Prostate gland (tissue), 2 donors: Measurements from ENCODE around the gene OPA1. TPM values are rescaled to one million over a fixed set of nuclear protein-coding genes. Genes with fewer than 3 reads are reported as not detected.

Experiments
- DNase-seq: peaks from one replicate; pipeline ENCODE4 v3.0.0-alpha.2; 2019; ENCODE audit warnings: low spot score
- H3K27ac ChIP-seq, 2 donors: fragments of 200-600 bp; sonication (generic); 2 replicates each; pipeline ENCODE4 v1.5.1; 2017 to 2019
- H3K27me3 ChIP-seq: fragments of 200-600 bp; sonication (generic); replicated peaks from 2 replicates; pipeline ENCODE4 v1.5.1; 2019; ENCODE audit not compliant: insufficient read depth
- H3K36me3 ChIP-seq, 2 donors: fragments of 200-600 bp; sonication (generic); 1 replicate in 1 of 2; 2 replicates in 1 of 2; pipeline versions ENCODE4 v1.5.1 to v1.8.1; 2017 to 2019
- H3K4me1 ChIP-seq: fragments of 200-600 bp; sonication (generic); replicated peaks from 2 replicates; pipeline ENCODE4 v1.5.1; 2019
- H3K4me3 ChIP-seq, 2 donors: fragments of 200-600 bp; sonication (generic); 2 replicates each; pipeline ENCODE4 v1.5.1; 2017 to 2019
- H3K9me3 ChIP-seq: fragments of 200-600 bp; sonication (generic); 2 replicates; pipeline ENCODE4 v1.5.1; 2017
- POLR2A ChIP-seq: fragments of 450-650 bp; IDR thresholded peaks from one replicate; pipeline ENCODE4 v1.6.1; 2016; ENCODE audit warnings: antibody characterized with exemption, mild to moderate bottlenecking
- POLR2AphosphoS5 ChIP-seq: sonication (generic); formaldehyde crosslinking; IDR thresholded peaks from one replicate; pipeline ENCODE4 v1.6.1; 2017; ENCODE audit warnings: antibody characterized with exemption
- WGBS: methylation state at CpG from one replicate; pipeline ENCODE4 v1.1.5; 2018; 5-methylcytosine and 5-hydroxymethylcytosine counted together
- intact Hi-C: fragments of 100-400 bp; cut with DNase I; formaldehyde crosslinking; loops from one replicate; pipeline ENCODE4 v1.14.2; 2022
- total RNA-seq, 2 donors: library from RNA; depleted of rRNA; stranded (reverse); fragments of >200 nt; gene quantifications; one replicate each; pipeline ENCODE4 v1.1.0, GENCODE V29; 2016
- TF ChIP-seq, protein P1 (sequence below), 4 experiments: fragments of 200-600 bp in 2 of 4; fragments of 450-650 bp in 2 of 4; sonication (generic) in 2 of 4; IDR thresholded peaks; 1 replicate in 3 of 4; 2 replicates in 1 of 4; pipeline ENCODE4 v1.5.1; 2016 to 2019; ENCODE audit warnings: antibody characterized with exemption in 4 of 4, mild to moderate bottlenecking in 2 of 4, moderate library complexity in 2 of 4

Gene OPA1
- total RNA-seq, 2 donors from 2014 or later: 27.1 to 45.1 TPM

DNA sequence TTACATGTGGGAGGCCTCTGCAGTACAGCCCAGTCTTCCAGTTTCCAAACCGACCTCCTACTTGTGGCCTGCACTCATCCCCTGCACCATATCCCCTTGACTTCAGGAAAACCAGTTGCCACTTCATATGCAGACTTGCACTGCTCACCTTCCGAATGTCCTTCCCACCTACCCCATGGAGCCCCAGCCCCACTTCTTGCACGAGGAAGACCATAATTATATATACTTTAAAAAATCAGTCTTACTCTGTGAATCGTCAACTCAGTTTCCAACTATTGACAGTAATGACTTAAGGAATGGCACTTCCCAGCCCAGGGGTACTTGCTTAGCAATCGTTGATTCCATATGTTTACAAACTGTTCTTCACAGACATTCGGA lies 136.1 kb downstream of the OPA1 start:
- 86% methylated on average over 6 of the region's 6 CpGs for WGBS
- Histone ChIP-seq H3K36me3 (no peaks in the 10 kb centered on the region), H3K4me1 (no peaks in the 10 kb centered on the region), H3K27me3 (no peaks in the 10 kb centered on the region), H3K4me3 (no peak overlapping the region), H3K9me3 (no peaks in the 10 kb centered on the region), H3K27ac (no peak overlapping the region)
- TF ChIP-seq POLR2AphosphoS5: no peak
- intact Hi-C loops: no loop called here
- no peak for DNase-seq

DNA sequence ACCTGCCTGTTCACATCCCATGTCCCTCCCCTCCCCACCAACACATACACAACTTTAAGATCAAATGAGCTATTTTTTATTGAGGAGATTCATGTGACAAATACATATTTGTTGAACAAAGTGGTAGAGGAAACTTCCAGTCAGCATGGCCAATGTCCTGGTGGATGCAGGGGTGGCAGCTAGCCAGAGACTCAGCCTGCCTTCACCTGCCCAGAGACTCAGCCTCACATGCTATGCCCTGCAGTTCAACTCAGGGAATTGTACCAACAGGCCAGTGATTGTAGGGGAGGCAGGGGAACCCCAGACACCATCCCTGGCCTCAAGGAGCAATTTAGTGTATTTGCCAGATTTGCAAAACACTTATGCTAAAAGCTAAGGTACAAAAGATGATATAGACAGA lies 136.6 kb downstream of the OPA1 start:
- H3K27me3 ChIP-seq: no peaks in the 10 kb centered on the region
- no peaks in the 10 kb centered on the region for H3K9me3 ChIP-seq
- H3K27ac ChIP-seq: no peak overlapping the region
- H3K4me3 ChIP-seq: no peak overlapping the region
- no peaks in the 10 kb centered on the region for H3K36me3 ChIP-seq
- intact Hi-C loops: no loop called here
- no peaks in the 10 kb centered on the region for H3K4me1 ChIP-seq
- DNase-seq: no peak
- TF ChIP-seq, protein P1, sequence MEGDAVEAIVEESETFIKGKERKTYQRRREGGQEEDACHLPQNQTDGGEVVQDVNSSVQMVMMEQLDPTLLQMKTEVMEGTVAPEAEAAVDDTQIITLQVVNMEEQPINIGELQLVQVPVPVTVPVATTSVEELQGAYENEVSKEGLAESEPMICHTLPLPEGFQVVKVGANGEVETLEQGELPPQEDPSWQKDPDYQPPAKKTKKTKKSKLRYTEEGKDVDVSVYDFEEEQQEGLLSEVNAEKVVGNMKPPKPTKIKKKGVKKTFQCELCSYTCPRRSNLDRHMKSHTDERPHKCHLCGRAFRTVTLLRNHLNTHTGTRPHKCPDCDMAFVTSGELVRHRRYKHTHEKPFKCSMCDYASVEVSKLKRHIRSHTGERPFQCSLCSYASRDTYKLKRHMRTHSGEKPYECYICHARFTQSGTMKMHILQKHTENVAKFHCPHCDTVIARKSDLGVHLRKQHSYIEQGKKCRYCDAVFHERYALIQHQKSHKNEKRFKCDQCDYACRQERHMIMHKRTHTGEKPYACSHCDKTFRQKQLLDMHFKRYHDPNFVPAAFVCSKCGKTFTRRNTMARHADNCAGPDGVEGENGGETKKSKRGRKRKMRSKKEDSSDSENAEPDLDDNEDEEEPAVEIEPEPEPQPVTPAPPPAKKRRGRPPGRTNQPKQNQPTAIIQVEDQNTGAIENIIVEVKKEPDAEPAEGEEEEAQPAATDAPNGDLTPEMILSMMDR (IDR thresholded peaks at IDR 0.05): no peak
- TF ChIP-seq POLR2AphosphoS5: no peak
- no peak for TF ChIP-seq POLR2A

DNA sequence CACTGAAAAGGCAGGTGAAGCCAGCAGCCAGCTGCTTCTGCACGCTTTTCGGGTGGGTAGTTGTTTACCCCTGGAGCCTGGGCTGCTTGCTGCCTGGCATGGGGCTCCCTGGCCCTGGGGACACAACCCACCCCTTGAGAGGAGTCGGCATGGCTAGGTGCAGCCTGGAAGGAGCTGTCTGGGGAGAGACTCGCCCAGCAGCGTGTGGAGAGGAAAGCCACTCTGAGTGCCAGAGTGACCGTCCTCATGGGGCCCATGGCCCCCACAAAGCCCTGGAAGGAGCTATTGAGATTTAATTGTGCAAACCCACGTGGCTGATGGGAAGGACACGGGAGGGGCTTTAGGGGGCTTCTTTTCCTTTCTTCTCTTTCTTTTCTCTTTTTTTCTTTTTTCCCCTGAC lies 137.5 kb downstream of the OPA1 start:
- Histone ChIP-seq H3K4me1 (no peaks in the 10 kb centered on the region), H3K9me3 (no peaks in the 10 kb centered on the region), H3K27me3 (no peaks in the 10 kb centered on the region), H3K4me3 (no peak overlapping the region), H3K27ac (no peak overlapping the region), H3K36me3 (no peaks in the 10 kb centered on the region)
- no peak for TF ChIP-seq POLR2A
- no peak for DNase-seq
- intact Hi-C loops: no loop called here
- WGBS: 79% methylated on average over 8 of the region's 8 CpGs

DNA sequence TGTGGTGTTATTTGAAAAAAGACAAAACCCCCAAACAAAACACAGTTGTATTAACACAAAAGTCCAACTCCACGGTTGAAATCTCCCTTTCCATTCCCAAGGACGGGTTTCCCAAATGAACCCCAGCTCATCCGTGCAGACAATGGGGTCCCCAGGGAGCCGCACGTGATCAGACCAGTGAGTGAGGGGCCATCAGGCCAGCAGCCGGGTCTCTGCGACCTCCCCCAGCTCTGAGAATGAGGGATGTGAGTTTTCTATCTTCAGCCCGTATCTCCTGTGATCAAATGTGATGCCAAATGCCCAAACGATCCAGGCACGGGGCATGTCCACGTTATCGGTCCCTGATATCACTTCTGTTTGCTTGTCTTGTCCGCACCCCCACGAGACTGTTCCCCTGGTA lies 138.0 kb downstream of the OPA1 start:
- no peak for DNase-seq
- Histone ChIP-seq H3K4me3 (no peak overlapping the region), H3K27me3 (no peaks in the 10 kb centered on the region), H3K36me3 (no peaks in the 10 kb centered on the region), H3K4me1 (no peaks in the 10 kb centered on the region), H3K27ac (no peak overlapping the region), H3K9me3 (no peaks in the 10 kb centered on the region)
- intact Hi-C loops: no loop called here
- WGBS: 82% methylated on average over 14 of the region's 14 CpGs
- TF ChIP-seq POLR2A (no peak), POLR2AphosphoS5 (no peak)
- TF ChIP-seq, protein P1 (IDR thresholded peaks at IDR 0.05): no peak

DNA sequence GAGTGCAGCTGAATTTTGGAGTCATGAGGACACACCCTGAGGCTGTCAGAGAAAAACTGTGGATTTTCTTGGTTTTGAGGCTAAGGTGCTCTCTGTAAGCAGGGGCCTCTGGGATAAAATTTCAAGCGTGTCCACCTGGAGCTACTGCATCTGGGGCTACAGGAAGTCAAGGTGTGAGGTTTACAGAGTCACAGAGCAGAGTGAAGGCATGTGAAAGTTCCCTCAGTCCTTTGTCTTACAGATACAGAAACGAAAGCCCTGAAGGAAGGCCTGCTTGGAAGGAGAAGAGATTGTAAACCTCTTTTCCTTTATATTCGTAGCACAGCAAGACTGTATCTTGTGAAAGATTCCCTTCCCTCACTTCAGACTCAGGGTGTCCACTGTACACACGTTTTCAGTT lies 138.6 kb downstream of the OPA1 start:
- no peak for TF ChIP-seq POLR2A
- TF ChIP-seq, protein P1 (IDR thresholded peaks at IDR 0.05): no peak
- no peak for TF ChIP-seq POLR2AphosphoS5
- WGBS: 66% methylated on average over 4 of the region's 4 CpGs
- DNase-seq: no peak
- no peaks in the 10 kb centered on the region for H3K27me3 ChIP-seq
- H3K9me3 ChIP-seq: no peaks in the 10 kb centered on the region
- no peak overlapping the region for H3K4me3 ChIP-seq
- H3K4me1 ChIP-seq: no peaks in the 10 kb centered on the region
- H3K27ac ChIP-seq: no peak overlapping the region
- no peaks in the 10 kb centered on the region for H3K36me3 ChIP-seq
- intact Hi-C loops: no loop called here

DNA sequence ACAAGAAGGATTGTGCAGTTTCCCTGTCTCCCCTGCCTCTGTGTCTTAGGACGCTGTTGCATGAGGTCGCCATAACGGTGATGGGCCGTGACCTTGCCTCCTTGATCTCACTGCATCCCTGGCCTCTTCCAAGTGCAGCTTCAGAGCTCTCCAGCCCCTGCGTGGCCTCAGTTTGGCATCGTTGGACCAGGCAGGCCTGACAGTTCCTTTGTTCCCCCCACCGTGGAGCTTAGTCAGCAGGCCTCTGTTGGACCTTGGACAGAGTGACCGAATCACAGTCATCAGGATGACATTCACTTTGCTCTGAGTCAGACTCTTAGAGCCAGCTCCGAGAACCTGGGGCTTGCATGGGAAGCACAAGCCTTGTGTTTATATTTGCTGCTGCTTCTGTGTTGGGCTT lies 139.4 kb downstream of the OPA1 start:
- 81% methylated on average over 9 of the region's 9 CpGs for WGBS
- DNase-seq: no peak

More for the DNA sequence above, 139.4 kb downstream of the OPA1 start:
- Histone ChIP-seq H3K36me3 (no peaks in the 10 kb centered on the region), H3K9me3 (no peaks in the 10 kb centered on the region), H3K27ac (no peak overlapping the region), H3K4me1 (no peaks in the 10 kb centered on the region), H3K4me3 (no peak overlapping the region), H3K27me3 (no peaks in the 10 kb centered on the region)
- intact Hi-C loops: no loop called here
- no peak for TF ChIP-seq POLR2A
- TF ChIP-seq POLR2AphosphoS5: no peak
- TF ChIP-seq, protein P1 (IDR thresholded peaks at IDR 0.05): no peak
